GM12878 (cell line): Measurements from ENCODE around the gene TRPM3.

Experiments used
- ASH2L ChIP-seq: fragments of 300-600, 200-600 bp; sonication (generic); IDR thresholded peaks from 2 replicates; pipeline ENCODE4 v1.6.1; 2017; ENCODE audit warnings: low read depth, mild to moderate bottlenecking, borderline replicate concordance
- CHD4 ChIP-seq: fragments of 200-600 bp; sonication (generic); IDR thresholded peaks from 2 replicates; pipeline ENCODE4 v1.6.1; 2016; ENCODE audit warnings: mild to moderate bottlenecking
- GABPA ChIP-seq: IDR thresholded peaks from 2 replicates; pipeline ENCODE4 v1.6.1; 2014; ENCODE audit warnings: antibody characterized with exemption, low read depth, mild to moderate bottlenecking, inconsistent platforms
- POLR2AphosphoS2 ChIP-seq: IDR thresholded peaks from 2 replicates; pipeline ENCODE4 v1.6.1; 2011; ENCODE audit warnings: low read depth, mild to moderate bottlenecking, low read length, improper control_type of control experiment, moderate library complexity

DNA sequence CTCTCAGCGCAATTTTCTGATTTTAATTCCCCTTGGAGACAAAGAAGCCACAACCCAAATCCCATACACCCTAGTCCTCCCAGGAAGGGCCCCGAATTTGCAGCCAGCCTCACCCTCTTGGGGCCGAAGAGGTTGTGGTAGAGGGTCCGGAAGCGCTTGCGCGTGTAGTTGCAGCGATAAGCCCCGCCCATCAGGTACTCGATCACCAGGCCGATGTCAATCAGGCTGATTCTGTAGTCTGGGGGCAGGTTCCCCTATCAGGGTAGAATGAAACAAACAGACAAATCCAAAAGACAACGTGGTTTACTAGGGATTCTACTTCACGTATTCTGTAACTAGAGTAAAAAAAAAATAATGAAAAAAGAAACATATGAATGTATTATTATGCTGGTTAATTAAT, 496.3 kb downstream of the TRPM3 start:
- no peak for TF ChIP-seq POLR2AphosphoS2
- no peak for TF ChIP-seq GABPA
- TF ChIP-seq CHD4 = no peak
- no peak for TF ChIP-seq ASH2L
